ENCODE results near the gene PYROXD2. TPM values are rescaled to one million over a fixed set of nuclear protein-coding genes. Genes with fewer than 3 reads are reported as not detected.

Gene PYROXD2
- total RNA-seq, 4 donors from 2014 or later, result 4.2 to 18.5 (median 7.4) TPM

DNA sequence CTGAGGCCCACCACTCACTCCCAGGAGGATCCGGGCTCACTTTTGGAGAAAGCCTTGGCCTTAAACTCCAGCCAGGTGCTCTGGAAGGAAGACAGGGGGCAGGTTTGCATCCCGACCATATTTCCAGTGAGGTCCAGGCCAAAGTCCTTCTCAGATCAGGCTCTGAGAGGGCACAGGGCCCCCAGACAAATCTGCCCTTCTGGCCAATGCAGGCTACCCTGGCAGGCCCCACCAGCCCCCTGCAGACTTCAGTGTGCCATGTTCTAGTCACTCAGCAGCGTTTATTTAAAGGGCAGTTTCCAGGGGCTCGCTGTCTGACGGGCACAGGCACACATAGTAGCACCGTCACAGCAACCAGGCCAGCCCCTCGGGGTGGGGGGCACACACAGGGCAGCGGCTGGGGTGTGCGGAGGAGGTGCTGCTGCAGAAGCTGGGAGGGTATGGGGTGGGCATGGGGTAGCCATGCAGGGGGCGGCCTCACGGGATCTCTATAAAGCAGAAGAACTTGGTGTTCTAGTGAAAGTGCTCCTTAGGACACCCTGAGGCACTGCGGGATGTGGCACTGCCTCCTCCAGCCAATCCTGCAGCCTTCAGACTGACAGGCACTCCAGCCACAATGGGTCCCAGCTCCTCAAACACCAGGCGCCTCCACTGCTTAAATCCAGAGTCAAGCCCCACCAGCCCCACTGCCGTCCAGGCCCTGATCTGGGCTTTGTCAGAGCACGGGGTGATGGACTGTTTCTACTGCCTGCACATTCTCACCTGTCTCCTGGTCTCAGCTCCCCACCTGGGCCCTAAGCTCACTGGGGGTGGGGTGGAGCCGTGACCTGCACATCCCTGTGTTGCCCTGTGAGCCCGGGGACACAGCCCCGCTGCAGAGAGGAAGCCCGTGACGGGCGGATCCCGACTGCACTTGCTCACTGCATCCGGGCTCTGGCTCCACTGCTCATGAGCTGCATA, 9.6 kb upstream of the PYROXD2 start:
- 88% methylated on average over 13 of the region's 23 CpGs; no CpG with 5 or more reads in 1 of the 2 donors for WGBS, 2 donors (ENCODE audit: low coverage in 1 of 2)
- no peak overlapping the region for H3K27ac ChIP-seq
- TF ChIP-seq, protein P1, sequence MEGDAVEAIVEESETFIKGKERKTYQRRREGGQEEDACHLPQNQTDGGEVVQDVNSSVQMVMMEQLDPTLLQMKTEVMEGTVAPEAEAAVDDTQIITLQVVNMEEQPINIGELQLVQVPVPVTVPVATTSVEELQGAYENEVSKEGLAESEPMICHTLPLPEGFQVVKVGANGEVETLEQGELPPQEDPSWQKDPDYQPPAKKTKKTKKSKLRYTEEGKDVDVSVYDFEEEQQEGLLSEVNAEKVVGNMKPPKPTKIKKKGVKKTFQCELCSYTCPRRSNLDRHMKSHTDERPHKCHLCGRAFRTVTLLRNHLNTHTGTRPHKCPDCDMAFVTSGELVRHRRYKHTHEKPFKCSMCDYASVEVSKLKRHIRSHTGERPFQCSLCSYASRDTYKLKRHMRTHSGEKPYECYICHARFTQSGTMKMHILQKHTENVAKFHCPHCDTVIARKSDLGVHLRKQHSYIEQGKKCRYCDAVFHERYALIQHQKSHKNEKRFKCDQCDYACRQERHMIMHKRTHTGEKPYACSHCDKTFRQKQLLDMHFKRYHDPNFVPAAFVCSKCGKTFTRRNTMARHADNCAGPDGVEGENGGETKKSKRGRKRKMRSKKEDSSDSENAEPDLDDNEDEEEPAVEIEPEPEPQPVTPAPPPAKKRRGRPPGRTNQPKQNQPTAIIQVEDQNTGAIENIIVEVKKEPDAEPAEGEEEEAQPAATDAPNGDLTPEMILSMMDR (IDR thresholded peaks at IDR 0.05), result no peak
- TF ChIP-seq POLR2AphosphoS5 (IDR thresholded peaks at IDR 0.05) (no peak), EP300 (IDR thresholded peaks at IDR 0.05) (no peak), POLR2A (IDR thresholded peaks at IDR 0.05) (no peak)
- H3K9me3 ChIP-seq, result no peaks in the 10 kb centered on the region
- H3K4me1 ChIP-seq, result no peaks in the 10 kb centered on the region
- H3K4me3 ChIP-seq, result no peak overlapping the region
- no peak for ATAC-seq
- H3K27me3 ChIP-seq, result no peaks in the 10 kb centered on the region
- peaks cover 0 to 94% of the 10 kb centered on the region in 2 donors for H3K36me3 ChIP-seq

DNA sequence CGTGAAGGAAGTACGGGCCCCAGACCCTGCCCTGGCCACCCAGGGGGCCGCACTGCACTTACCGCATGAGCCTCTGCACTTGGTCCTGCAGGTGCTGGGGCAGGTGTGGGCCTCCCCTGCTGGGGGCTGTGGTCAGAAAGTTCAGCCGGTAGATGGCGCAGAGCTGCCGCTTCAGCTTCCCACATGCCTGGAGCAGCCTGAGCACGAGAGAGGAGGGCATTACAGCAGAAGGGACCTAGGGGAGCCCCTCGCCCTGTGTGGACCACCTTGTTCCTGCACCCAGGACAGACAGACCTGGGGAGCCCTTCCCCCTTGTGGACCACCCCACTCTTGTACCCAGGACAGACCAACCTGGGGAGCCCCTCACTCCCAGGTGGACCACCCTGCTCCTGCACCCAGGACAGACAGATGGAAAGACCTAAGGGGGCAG, 8.7 kb upstream of the PYROXD2 start:
- no peak for TF ChIP-seq POLR2A (IDR thresholded peaks at IDR 0.05)
- no peak for TF ChIP-seq POLR2AphosphoS5 (IDR thresholded peaks at IDR 0.05)
- TF ChIP-seq, protein P1 (IDR thresholded peaks at IDR 0.05), result no peak
- no peak for TF ChIP-seq EP300 (IDR thresholded peaks at IDR 0.05)
- peaks cover 0 to 94% of the 10 kb centered on the region in 2 donors for H3K36me3 ChIP-seq
- H3K27ac ChIP-seq, result no peak overlapping the region
- no peak for ATAC-seq
- H3K4me3 ChIP-seq, result no peak overlapping the region
- WGBS, 2 donors (ENCODE audit: low coverage in 1 of 2), result no CpG with 5 or more reads among the region's 9 CpGs
- H3K9me3 ChIP-seq, result no peaks in the 10 kb centered on the region
- H3K27me3 ChIP-seq, result no peaks in the 10 kb centered on the region
- no peaks in the 10 kb centered on the region for H3K4me1 ChIP-seq

DNA sequence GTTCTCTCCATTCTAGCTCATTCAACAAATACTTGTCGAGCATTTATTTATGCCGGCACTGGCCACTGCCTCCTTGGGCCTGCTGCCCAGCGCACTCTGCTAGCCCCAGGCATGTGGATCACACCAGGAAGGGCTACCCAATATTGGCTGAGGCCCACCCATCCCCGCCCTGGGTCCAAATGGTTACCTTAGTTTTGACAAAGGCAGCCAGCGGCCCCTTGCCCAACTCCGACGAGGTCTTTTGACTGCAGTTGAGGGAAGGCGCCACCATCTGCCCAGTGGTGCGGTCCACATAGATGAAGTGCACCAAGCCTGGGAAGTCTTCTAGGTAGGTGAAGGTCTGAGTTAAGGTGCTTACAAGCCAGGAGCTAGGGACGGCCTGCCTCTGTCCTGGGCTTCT, 7.2 kb upstream of the PYROXD2 start:
- TF ChIP-seq, protein P1 (IDR thresholded peaks at IDR 0.05), result no peak
- peaks cover 0 to 94% of the 10 kb centered on the region in 2 donors for H3K36me3 ChIP-seq
- no peaks in the 10 kb centered on the region for H3K27me3 ChIP-seq
- H3K27ac ChIP-seq, result no peak overlapping the region
- H3K9me3 ChIP-seq, result no peaks in the 10 kb centered on the region
- no peak for ATAC-seq
- no peak overlapping the region for H3K4me3 ChIP-seq
- 97% methylated on average over 3 of the region's 10 CpGs; no CpG with 5 or more reads in 1 of the 2 donors for WGBS, 2 donors (ENCODE audit: low coverage in 1 of 2)
- no peaks in the 10 kb centered on the region for H3K4me1 ChIP-seq

DNA sequence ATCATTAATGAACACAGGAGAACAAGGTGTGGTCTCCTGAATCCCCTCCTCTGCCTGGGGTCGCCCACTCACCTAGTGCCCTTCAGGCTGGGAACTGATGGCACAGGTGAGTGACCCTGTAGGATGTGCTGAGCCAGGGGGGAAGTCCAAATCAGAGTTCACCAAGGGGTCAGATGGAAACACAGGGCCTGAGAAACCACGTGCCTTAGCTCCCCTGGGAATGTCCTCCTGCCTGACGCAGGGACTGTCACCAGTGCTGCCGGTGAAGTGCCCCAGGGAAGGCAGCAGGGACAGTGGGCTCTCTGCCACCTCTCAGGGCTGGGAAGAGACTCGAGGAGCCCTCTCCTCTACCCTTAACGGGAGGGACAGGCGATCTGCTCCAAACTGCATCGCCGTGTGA, 5.8 kb upstream of the PYROXD2 start:
- Histone ChIP-seq H3K27ac (no peak overlapping the region), H3K4me3 (no peak overlapping the region), H3K36me3 (peaks cover 0 to 90% of the 10 kb centered on the region in 2 donors), H3K4me1 (peaks cover 0 to 2% (median under 1%) of the 10 kb centered on the region in 3 donors), H3K27me3 (no peaks in the 10 kb centered on the region), H3K9me3 (no peaks in the 10 kb centered on the region)
- WGBS, 2 donors (ENCODE audit: low coverage in 1 of 2), result 70 to 90% methylated on average over 3 to 6 of the region's 9 CpGs
- TF ChIP-seq EP300 (IDR thresholded peaks at IDR 0.05), result no peak
- TF ChIP-seq, protein P1 (IDR thresholded peaks at IDR 0.05), result no peak
- no peak for TF ChIP-seq POLR2A (IDR thresholded peaks at IDR 0.05)
- no peak for TF ChIP-seq POLR2AphosphoS5 (IDR thresholded peaks at IDR 0.05)
- no peak for ATAC-seq
